Thyroid gland (tissue), 4 donors: ENCODE measurements around the gene SRP54.

Experiments used
- CTCF ChIP-seq, 6 experiments: fragments of 200-600 bp in 3 of 6; fragments of 450-650 bp in 3 of 6; sonication (generic) in 3 of 6; IDR thresholded peaks; one replicate each; pipeline ENCODE4 v1.5.1; 2016 to 2019; ENCODE audit warnings: antibody characterized with exemption in 6 of 6, mild to moderate bottlenecking in 2 of 6, inconsistent platforms in 1 of 6, moderate library complexity in 1 of 6
- POLR2A ChIP-seq, 2 donors: fragments of 450-650 bp; IDR thresholded peaks; one replicate each; pipeline ENCODE4 v1.6.1; 2017; ENCODE audit warnings: antibody characterized with exemption in 2 of 2, mild to moderate bottlenecking in 2 of 2, moderate library complexity in 1 of 2

- no peak for TF ChIP-seq CTCF (IDR thresholded peaks at IDR 0.05)
- TF ChIP-seq POLR2A (IDR thresholded peaks at IDR 0.05), result no peak
Observed at GRCh38 chr14:34994668-34995067, 11.9 kb downstream of the SRP54 start.
